H1 (cell line): ENCODE data around the gene TAS1R3. TPM values are rescaled to one million over a fixed set of nuclear protein-coding genes. Genes with fewer than 3 reads are reported as not detected.
A peak's percentile ranks its signal among the peaks of the same experiment; 100 is the strongest.

Source experiments
- BACH1 ChIP-seq: IDR thresholded peaks from 2 replicates; pipeline ENCODE4 v1.6.1; 2012; ENCODE audit warnings: low read length, improper control_type of control experiment
- CBX5 ChIP-seq: fragments of 300-800, 300-1000 bp; sonication (generic); IDR thresholded peaks from 2 replicates; pipeline ENCODE4 v1.7.1; 2016; ENCODE audit warnings: antibody characterized with exemption, low read length, low read depth
- FOSL1 ChIP-seq: IDR thresholded peaks from 2 replicates; pipeline ENCODE4 v1.6.1; 2011; ENCODE audit warnings: mild to moderate bottlenecking, low read depth, low read length, moderate library complexity; ENCODE audit not compliant: insufficient read depth
- polyA plus RNA-seq, 7 experiments: library from polyadenylated mRNA; depleted of rRNA in 3 of 7; stranded (reverse) in 5 of 7; unstranded in 2 of 7; fragments of >200 nt in 5 of 7; fragments of 200-250 nt in 2 of 7; gene quantifications; 1 replicate in 5 of 7; 2 replicates in 1 of 7; 4 replicates in 1 of 7; pipeline versions ENCODE4 v1.2.1 to v1.2.3, GENCODE V29; 2011 to 2013; ENCODE audit warnings: missing spikeins in 2 of 7, mixed read lengths in 2 of 7
- total RNA-seq: library from RNA; stranded (reverse); fragmentation: NEBNext Ultra II Directional; extraction: Animal tissue kit (Norgen Biotek cat#: 25700); gene quantifications from 2 replicates; pipeline ENCODE4 v1.2.1, GENCODE V29; 2021
- TF ChIP-seq, protein P1 (sequence below): IDR thresholded peaks from 2 replicates; pipeline ENCODE4 v1.6.1; 2012; ENCODE audit warnings: low read length, inconsistent platforms
- TF ChIP-seq, protein P2 (sequence below): fragments of 300-600 bp; sonication (generic); IDR thresholded peaks from 2 replicates; pipeline ENCODE4 v1.7.1; 2012; ENCODE audit warnings: low read length, moderate library complexity, mild to moderate bottlenecking, inconsistent platforms; ENCODE audit not compliant: insufficient replicate concordance

TAS1R3 gene
- total and polyA plus RNA-seq, 2 of the 8 experiments (the other 6 are each of a cell fraction or from before 2014, with no cell fraction given) = 0.03 to 0.19 TPM

DNA sequence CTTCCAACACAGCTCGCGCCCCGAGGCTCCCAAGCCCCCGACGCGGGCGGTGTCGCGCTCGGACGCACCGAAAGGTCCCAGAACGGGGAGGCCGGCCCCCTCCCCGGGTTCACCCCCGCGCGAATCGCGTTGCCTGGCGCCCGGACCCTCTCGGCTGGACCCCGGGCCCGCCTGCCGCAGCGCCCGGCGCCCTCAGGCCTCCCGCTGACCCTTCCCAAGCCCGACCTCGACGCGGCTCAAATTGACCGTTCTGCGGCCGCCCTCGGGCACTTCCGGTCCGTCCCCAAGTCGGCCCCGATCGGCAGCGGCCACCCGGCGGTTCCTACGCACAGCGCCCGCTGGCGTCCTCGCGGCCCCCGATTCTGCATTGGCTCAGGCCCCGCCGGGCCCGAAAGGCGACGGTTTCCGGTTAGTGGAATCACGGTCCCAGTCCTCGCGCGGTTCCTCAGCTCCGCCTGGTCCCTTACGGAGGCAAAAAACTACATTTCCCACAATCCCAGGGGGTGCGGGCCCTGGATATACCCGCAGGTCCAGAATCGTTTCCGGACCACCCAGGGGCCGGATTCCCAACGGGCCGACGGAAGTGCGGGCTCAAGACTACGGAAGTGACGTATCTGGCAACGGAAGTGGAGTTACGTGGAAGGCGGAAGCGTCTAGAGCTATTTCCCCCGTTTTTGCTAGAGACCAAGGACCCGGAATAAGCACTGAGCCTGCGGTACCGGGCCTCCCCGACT, 44.0 kb downstream of the TAS1R3 start, which contains the start of gene AURKAIP1 (continued):
- TF ChIP-seq BACH1 (0 out of 2 replicates have a peak, but pooled peaks have one; percentile 39), CBX5 (no peak), FOSL1 (no peak)
- TF ChIP-seq, protein P1, sequence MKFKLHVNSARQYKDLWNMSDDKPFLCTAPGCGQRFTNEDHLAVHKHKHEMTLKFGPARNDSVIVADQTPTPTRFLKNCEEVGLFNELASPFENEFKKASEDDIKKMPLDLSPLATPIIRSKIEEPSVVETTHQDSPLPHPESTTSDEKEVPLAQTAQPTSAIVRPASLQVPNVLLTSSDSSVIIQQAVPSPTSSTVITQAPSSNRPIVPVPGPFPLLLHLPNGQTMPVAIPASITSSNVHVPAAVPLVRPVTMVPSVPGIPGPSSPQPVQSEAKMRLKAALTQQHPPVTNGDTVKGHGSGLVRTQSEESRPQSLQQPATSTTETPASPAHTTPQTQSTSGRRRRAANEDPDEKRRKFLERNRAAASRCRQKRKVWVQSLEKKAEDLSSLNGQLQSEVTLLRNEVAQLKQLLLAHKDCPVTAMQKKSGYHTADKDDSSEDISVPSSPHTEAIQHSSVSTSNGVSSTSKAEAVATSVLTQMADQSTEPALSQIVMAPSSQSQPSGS = peak; percentile 57; the same call in 1 of the 2 replicates
- TF ChIP-seq, protein P2, sequence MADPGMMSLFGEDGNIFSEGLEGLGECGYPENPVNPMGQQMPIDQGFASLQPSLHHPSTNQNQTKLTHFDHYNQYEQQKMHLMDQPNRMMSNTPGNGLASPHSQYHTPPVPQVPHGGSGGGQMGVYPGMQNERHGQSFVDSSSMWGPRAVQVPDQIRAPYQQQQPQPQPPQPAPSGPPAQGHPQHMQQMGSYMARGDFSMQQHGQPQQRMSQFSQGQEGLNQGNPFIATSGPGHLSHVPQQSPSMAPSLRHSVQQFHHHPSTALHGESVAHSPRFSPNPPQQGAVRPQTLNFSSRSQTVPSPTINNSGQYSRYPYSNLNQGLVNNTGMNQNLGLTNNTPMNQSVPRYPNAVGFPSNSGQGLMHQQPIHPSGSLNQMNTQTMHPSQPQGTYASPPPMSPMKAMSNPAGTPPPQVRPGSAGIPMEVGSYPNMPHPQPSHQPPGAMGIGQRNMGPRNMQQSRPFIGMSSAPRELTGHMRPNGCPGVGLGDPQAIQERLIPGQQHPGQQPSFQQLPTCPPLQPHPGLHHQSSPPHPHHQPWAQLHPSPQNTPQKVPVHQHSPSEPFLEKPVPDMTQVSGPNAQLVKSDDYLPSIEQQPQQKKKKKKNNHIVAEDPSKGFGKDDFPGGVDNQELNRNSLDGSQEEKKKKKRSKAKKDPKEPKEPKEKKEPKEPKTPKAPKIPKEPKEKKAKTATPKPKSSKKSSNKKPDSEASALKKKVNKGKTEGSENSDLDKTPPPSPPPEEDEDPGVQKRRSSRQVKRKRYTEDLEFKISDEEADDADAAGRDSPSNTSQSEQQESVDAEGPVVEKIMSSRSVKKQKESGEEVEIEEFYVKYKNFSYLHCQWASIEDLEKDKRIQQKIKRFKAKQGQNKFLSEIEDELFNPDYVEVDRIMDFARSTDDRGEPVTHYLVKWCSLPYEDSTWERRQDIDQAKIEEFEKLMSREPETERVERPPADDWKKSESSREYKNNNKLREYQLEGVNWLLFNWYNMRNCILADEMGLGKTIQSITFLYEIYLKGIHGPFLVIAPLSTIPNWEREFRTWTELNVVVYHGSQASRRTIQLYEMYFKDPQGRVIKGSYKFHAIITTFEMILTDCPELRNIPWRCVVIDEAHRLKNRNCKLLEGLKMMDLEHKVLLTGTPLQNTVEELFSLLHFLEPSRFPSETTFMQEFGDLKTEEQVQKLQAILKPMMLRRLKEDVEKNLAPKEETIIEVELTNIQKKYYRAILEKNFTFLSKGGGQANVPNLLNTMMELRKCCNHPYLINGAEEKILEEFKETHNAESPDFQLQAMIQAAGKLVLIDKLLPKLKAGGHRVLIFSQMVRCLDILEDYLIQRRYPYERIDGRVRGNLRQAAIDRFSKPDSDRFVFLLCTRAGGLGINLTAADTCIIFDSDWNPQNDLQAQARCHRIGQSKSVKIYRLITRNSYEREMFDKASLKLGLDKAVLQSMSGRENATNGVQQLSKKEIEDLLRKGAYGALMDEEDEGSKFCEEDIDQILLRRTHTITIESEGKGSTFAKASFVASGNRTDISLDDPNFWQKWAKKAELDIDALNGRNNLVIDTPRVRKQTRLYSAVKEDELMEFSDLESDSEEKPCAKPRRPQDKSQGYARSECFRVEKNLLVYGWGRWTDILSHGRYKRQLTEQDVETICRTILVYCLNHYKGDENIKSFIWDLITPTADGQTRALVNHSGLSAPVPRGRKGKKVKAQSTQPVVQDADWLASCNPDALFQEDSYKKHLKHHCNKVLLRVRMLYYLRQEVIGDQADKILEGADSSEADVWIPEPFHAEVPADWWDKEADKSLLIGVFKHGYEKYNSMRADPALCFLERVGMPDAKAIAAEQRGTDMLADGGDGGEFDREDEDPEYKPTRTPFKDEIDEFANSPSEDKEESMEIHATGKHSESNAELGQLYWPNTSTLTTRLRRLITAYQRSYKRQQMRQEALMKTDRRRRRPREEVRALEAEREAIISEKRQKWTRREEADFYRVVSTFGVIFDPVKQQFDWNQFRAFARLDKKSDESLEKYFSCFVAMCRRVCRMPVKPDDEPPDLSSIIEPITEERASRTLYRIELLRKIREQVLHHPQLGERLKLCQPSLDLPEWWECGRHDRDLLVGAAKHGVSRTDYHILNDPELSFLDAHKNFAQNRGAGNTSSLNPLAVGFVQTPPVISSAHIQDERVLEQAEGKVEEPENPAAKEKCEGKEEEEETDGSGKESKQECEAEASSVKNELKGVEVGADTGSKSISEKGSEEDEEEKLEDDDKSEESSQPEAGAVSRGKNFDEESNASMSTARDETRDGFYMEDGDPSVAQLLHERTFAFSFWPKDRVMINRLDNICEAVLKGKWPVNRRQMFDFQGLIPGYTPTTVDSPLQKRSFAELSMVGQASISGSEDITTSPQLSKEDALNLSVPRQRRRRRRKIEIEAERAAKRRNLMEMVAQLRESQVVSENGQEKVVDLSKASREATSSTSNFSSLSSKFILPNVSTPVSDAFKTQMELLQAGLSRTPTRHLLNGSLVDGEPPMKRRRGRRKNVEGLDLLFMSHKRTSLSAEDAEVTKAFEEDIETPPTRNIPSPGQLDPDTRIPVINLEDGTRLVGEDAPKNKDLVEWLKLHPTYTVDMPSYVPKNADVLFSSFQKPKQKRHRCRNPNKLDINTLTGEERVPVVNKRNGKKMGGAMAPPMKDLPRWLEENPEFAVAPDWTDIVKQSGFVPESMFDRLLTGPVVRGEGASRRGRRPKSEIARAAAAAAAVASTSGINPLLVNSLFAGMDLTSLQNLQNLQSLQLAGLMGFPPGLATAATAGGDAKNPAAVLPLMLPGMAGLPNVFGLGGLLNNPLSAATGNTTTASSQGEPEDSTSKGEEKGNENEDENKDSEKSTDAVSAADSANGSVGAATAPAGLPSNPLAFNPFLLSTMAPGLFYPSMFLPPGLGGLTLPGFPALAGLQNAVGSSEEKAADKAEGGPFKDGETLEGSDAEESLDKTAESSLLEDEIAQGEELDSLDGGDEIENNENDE = no peak
